Calu3 (cell line): ENCODE results near the gene DPAGT1. TPM values are rescaled to one million over a fixed set of nuclear protein-coding genes. Genes with fewer than 3 reads are reported as not detected.

Source experiments
- BruUV-seq: library from RNA; stranded (reverse); fragments of 400-500 nt; replicated peaks from 2 replicates; lab custom pipeline; 2021; lab: Mats Ljungman, UMichigan
- CTCF ChIA-PET: fragments of 300-600 bp; sonication (Branson Sonifier 250); formaldehyde crosslinking; loops from one replicate; lab custom pipeline; 2022; ENCODE audit warnings: antibody characterized with exemption; lab: Charles Lee
- DNase-seq: peaks from one replicate; pipeline ENCODE4 v3.0.0; 2022
- H3K27ac Mint-ChIP-seq: one replicate; pipeline ENCODE4 v1.8.0; 2022; ENCODE audit warnings: mixed read lengths; ENCODE audit not compliant: unreplicated experiment
- H3K27me3 Mint-ChIP-seq: one replicate; pipeline ENCODE4 v1.8.0; 2022; ENCODE audit warnings: mixed read lengths; ENCODE audit not compliant: unreplicated experiment
- H3K36me3 Mint-ChIP-seq: one replicate; pipeline ENCODE4 v1.8.0; 2022; ENCODE audit warnings: mild to moderate bottlenecking, moderate library complexity, mixed read lengths; ENCODE audit not compliant: insufficient read depth, unreplicated experiment
- H3K4me1 Mint-ChIP-seq: one replicate; pipeline ENCODE4 v1.8.0; 2022; ENCODE audit warnings: mild to moderate bottlenecking, low read depth, mixed read lengths; ENCODE audit not compliant: unreplicated experiment
- H3K4me3 Mint-ChIP-seq: one replicate; pipeline ENCODE4 v1.8.0; 2022; ENCODE audit warnings: mild to moderate bottlenecking, low read depth, moderate library complexity, mixed read lengths; ENCODE audit not compliant: unreplicated experiment
- H3K9me3 Mint-ChIP-seq: one replicate; pipeline ENCODE4 v1.8.0; 2022; ENCODE audit warnings: low read depth, mixed read lengths; ENCODE audit not compliant: unreplicated experiment
- intact Hi-C: fragments of 100-400 bp; cut with micrococcal nuclease; formaldehyde crosslinking; loops from one replicate; pipeline ENCODE4 v1.10.0; 2022; ENCODE audit not compliant: unreplicated experiment
- total RNA-seq: library from RNA; stranded (reverse); gene quantifications from 2 replicates; pipeline ENCODE4 v1.2.3, GENCODE V29; 2022
- TF ChIP-seq, protein P1 (sequence below): fragments of 200-600 bp; IDR thresholded peaks from one replicate; pipeline ENCODE4 v1.8.0; 2022; ENCODE audit warnings: antibody characterized with exemption; ENCODE audit not compliant: unreplicated experiment

Gene DPAGT1
- total RNA-seq, 1 experiment from 2014 or later = 47.6 TPM

DNA sequence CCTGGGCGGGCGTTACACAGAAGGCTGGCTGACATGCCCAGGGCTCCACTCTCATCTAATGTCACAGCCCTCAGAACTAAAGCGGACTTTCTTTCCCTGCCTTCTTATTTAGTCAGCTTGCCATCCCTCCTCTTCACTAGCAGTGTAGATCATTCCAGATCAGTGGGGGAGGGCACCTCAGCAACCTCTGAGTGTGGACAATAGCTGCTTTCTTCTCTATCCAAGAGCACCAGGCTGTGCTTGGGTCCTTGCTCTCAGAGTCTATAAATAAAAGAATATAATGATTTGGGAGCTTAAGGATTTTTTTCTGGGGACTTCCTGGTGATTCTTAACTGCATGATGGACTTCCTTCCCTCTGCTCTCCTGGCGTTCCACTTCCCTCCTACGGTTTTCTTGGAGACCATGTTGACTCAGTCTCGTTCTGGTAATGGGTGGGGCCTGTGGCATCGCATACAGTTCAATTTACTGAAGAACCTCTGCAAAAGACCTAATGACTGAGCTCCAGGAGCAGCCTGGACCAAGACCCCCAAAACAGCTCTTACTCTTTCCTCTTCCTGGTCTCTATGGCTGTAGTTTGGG, 19.9 kb downstream of the DPAGT1 start:
- H3K9me3 Mint-ChIP-seq = no peaks in the 10 kb centered on the region
- BruUV-seq = no TSS peak
- H3K4me3 Mint-ChIP-seq = no peak overlapping the region
- intact Hi-C loops = no loop called here
- TF ChIP-seq, protein P1, sequence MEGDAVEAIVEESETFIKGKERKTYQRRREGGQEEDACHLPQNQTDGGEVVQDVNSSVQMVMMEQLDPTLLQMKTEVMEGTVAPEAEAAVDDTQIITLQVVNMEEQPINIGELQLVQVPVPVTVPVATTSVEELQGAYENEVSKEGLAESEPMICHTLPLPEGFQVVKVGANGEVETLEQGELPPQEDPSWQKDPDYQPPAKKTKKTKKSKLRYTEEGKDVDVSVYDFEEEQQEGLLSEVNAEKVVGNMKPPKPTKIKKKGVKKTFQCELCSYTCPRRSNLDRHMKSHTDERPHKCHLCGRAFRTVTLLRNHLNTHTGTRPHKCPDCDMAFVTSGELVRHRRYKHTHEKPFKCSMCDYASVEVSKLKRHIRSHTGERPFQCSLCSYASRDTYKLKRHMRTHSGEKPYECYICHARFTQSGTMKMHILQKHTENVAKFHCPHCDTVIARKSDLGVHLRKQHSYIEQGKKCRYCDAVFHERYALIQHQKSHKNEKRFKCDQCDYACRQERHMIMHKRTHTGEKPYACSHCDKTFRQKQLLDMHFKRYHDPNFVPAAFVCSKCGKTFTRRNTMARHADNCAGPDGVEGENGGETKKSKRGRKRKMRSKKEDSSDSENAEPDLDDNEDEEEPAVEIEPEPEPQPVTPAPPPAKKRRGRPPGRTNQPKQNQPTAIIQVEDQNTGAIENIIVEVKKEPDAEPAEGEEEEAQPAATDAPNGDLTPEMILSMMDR = no peak
- H3K27ac Mint-ChIP-seq = no peak overlapping the region
- CTCF ChIA-PET = no interaction called here
- H3K36me3 Mint-ChIP-seq = peaks cover 28% of the 10 kb centered on the region
- DNase-seq = no peak
- H3K27me3 Mint-ChIP-seq = no peaks in the 10 kb centered on the region
- H3K4me1 Mint-ChIP-seq = no peaks in the 10 kb centered on the region

DNA sequence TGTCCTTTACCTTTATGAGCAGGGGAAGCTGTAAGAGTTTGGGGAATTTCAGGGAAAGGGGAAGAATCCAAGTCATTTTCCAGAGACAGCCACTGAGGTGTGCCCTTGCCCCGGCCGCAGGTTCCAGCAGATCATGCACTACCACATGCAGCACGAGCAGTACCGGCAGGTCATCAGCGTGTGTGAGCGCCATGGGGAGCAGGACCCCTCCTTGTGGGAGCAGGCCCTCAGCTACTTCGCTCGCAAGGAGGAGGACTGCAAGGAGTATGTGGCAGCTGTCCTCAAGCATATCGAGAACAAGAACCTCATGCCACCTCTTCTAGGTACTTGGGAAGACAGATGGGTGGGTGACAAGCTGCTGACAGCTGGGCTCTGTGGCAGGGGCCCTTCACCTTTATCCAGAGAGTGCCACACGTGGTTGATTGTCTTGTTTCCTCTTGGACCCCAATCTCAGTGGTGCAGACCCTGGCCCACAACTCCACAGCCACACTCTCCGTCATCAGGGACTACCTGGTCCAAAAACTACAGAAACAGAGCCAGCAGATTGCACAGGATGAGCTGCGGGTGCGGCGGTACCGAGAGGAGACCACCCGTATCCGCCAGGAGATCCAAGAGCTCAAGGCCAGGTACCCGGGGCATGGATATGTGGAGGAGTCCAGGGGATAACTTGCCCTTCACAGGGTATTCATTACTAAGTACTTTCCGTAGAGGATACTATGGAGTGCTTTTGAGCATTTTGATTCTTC, 22.8 kb downstream of the DPAGT1 start:
- BruUV-seq = no TSS peak
- Mint-ChIP-seq H3K27ac (no peak overlapping the region), H3K27me3 (no peaks in the 10 kb centered on the region), H3K4me1 (no peaks in the 10 kb centered on the region), H3K36me3 (peaks cover 13% of the 10 kb centered on the region), H3K4me3 (no peak overlapping the region), H3K9me3 (no peaks in the 10 kb centered on the region)
- no peak for DNase-seq
- intact Hi-C loops = no loop called here
- CTCF ChIA-PET = no interaction called here
- TF ChIP-seq, protein P1 = no peak

DNA sequence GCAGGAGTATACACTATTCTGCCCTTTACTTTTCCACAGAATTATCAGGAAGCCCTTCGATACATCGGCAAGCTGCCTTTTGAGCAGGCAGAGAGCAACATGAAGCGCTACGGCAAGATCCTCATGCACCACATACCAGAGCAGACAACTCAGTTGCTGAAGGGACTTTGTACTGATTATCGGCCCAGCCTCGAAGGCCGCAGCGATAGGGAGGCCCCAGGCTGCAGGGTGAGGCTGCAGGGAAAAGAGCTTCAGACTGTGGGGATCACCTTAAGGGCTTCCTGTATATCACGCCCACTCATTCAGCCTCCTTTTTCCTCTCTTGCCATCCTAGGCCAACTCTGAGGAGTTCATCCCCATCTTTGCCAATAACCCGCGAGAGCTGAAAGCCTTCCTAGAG, 23.8 kb downstream of the DPAGT1 start:
- no TSS peak for BruUV-seq
- TF ChIP-seq, protein P1 = no peak
- Mint-ChIP-seq H3K27ac (no peak overlapping the region), H3K4me1 (no peaks in the 10 kb centered on the region), H3K36me3 (peaks cover 13% of the 10 kb centered on the region), H3K27me3 (no peaks in the 10 kb centered on the region), H3K9me3 (no peaks in the 10 kb centered on the region), H3K4me3 (no peak overlapping the region)
- intact Hi-C loops = no loop called here
- DNase-seq = no peak
- CTCF ChIA-PET = no interaction called here

DNA sequence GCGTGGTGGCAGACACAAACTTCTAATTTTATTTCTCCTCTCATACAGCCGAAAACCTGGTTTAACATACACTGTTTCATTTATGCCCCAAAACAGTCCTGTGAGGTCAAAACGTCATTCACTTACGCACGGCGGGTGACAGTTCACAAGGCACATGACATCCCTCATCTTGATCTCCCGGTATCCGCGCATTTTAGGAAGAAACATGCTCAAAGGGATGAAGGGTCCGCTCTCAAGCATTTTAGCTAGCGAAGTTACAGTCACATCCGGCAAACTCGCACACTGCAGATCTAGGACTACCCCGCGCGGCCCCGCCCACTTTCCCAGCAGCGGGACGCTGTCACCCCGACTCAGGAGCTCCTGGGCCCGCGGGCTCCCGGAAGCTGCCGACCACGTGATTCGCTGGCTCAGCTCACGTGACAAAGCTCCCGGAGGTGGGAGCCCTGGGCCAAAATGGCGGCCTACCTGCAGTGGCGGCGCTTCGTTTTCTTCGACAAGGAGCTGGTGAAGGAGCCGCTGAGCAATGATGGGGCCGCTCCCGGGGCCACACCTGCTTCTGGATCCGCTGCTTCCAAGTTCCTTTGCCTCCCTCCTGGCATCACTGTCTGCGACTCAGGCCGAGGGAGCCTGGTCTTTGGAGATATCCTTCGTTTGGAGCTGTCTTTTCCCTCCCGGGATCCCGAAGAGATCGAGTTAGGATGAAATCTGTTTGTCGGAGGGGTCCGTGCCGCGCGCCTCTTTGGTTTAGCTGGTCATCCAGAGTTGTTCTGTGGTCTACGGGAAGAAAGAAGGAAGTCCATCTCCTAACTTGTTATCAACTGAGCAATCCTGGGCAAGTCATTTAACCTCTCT, 34.1 kb downstream of the DPAGT1 start, which contains the start of gene VPS11:
Gene VPS11 (plus strand): TSS at position 448 of the 852 bp plus-strand sequence. CDS start 6 bp downstream, at position 454.
- H3K36me3 Mint-ChIP-seq = peaks cover 23% of the 10 kb centered on the region
- no peaks in the 10 kb centered on the region for H3K4me1 Mint-ChIP-seq
- CTCF ChIA-PET = interaction anchor here (0.6 to 1.0 kb wide), 7 partner anchors 28 to 272 kb away, joined by 3 to 5 read pairs (median 4); partner anchors contain the start of genes CBL, DPAGT1 and NHERF4
- H3K27me3 Mint-ChIP-seq = no peaks in the 10 kb centered on the region
- peak within 1 kb of the TSS; percentile 70 for H3K27ac Mint-ChIP-seq
- peak within 1 kb of the TSS; percentile 81 for H3K4me3 Mint-ChIP-seq
- no TSS peak for BruUV-seq
- TF ChIP-seq, protein P1 = no peak
- intact Hi-C loops = no loop called here
- H3K9me3 Mint-ChIP-seq = no peaks in the 10 kb centered on the region
- DNase-seq = peak; percentile 94
